NB4 (cell line): ENCODE data around the gene PLPP3.
"Not testable (repeated sequence)": the region's sequence is repeated elsewhere in the genome, so short reads cannot be mapped to it uniquely, and the experiment has no call there.

Source experiments
- DNase-seq: peaks from one replicate; pipeline ENCODE4 v3.0.0; 2010; ENCODE audit warnings: low read depth
- H3K4me3 ChIP-seq: one replicate; pipeline ENCODE4 v1.5.1; 2011; ENCODE audit warnings: mild to moderate bottlenecking, low read depth, low read length, moderate library complexity
- CTCF ChIP-seq: IDR thresholded peaks from one replicate; pipeline ENCODE4 v1.5.1; 2012; ENCODE audit warnings: low read depth, low read length
- MYC ChIP-seq: IDR thresholded peaks from 2 replicates; pipeline ENCODE4 v1.6.1; 2011; ENCODE audit warnings: low read depth, low read length
- POLR2A ChIP-seq: IDR thresholded peaks from 2 replicates; pipeline ENCODE4 v1.6.1; 2011; ENCODE audit warnings: mild to moderate bottlenecking; ENCODE audit not compliant: insufficient read length; ENCODE audit errors: extremely low read depth
- TF ChIP-seq, protein P1 (sequence below): IDR thresholded peaks from 2 replicates; pipeline ENCODE4 v1.6.1; 2011; ENCODE audit warnings: low read depth, low read length

Gene PLPP3

DNA sequence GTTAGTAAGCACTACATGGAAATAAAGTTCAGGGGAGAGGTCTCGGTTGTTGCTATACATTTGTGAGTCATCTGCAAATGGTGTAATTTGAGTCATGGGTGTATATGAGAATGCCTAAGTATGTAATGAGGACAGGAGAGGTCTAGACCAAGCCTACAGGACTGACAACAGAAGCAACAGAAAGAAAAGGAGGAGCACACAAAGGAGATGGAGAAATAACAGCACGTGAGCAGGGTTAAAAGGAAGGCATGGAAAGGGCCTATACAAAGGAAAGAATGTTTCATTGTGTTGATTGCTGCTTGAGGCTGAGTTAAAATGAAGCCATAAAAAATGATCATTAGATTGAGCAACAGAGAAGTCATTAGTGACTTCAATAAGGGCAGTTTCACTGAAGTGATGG, 37.8 kb upstream of the PLPP3 start:
- TF ChIP-seq MYC (no peak), POLR2A (no peak)
- TF ChIP-seq, protein P1, sequence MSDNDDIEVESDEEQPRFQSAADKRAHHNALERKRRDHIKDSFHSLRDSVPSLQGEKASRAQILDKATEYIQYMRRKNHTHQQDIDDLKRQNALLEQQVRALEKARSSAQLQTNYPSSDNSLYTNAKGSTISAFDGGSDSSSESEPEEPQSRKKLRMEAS: no peak
- no peak for DNase-seq
- no peak overlapping the region for H3K4me3 ChIP-seq

- H3K4me3 ChIP-seq, DNase-seq: not testable (repeated sequence)
Observed at GRCh38 chr1:56610770-56611169, 31.4 kb upstream of the PLPP3 start.

DNA sequence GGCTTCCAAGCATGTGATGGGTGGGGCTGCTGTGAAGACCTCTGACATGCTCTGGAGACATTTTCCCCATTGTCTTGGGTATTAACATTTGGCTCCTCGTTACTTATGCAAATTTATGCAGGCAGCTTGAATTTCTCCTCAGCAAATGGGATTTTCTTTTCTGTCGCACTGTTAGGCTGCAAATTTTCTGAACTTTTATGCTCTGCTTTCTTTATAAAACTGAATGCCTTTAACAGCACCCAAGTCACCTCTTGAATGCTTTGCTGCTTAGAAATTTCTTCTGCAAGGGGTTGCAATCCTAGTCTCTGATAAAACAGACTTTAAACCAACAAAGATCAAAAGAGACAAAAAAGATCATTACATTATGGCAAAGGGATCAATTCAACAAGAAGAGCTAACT, 30.7 kb upstream of the PLPP3 start:
- DNase-seq, H3K4me3 ChIP-seq: not testable (repeated sequence)

- H3K4me3 ChIP-seq, DNase-seq: not testable (repeated sequence)
Observed at GRCh38 chr1:56595397-56596191, 16.2 kb upstream of the PLPP3 start.

DNA sequence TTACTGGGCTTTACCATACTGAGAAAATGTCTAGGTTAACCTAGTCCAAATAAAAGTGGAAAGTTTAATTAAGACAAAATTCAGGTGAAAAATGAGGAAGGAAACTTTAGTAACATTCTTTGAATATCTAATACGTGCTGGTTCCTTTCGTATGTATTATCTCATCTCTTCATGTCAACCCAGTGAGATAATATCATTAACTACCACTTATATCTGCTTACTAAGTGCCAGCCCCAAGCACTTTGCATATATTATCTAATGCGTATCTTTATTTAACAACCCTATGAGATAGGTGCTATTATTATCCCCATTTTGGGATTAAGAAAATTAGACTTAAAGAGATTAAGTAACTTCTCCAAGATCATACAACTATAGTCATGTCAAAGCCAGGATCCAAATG, 12.5 kb upstream of the PLPP3 start:
- H3K4me3 ChIP-seq: no peak overlapping the region
- DNase-seq: no peak
- no peak for TF ChIP-seq CTCF

DNA sequence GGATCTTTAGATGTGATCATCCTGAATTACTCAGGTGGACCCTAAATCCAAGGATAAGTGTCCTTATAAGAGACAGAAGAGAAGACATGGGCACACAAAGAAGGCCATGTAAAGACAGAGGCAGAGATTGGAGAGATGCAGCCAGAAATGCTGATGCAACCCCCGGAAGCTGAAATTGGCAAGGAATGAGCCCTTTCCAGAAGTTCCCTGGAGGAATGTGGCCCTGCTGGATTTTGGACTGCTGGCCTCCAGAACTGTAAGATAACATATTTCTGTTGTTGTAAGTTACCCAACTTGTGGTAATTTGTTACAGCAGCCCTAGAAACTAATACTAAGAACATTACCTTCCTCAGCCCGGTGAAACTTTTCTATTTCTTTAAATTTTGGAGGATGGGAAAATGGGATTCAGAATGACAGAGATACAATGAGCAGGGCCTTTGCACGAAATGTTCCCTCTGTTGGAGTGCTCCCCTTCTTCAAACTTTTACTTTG, 11.2 kb upstream of the PLPP3 start:
- TF ChIP-seq CTCF (no peak), MYC (no peak), POLR2A (no peak)
- TF ChIP-seq, protein P1: no peak
- H3K4me3 ChIP-seq: no peak overlapping the region
- DNase-seq: no peak

DNA sequence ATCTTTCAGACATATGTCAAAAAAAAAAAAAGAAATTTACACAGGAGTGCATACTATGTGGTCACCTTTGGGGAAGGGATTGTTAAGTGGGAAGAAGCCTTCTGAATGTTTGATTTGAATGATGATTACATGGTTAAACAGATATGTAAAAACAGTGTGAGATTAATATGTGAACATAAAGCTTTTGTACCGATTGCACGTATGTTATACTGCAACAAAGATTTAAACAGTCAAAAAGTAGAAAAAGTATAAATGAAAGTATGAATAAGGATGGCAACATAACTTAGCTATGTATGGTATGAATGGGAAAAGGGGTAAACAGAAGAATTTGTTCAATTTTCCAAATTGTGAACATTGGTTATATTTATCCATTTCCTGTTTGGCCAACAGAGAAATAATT, 10.0 kb upstream of the PLPP3 start:
- no peak for DNase-seq
- H3K4me3 ChIP-seq: no peak overlapping the region
- TF ChIP-seq, protein P1: no peak
- TF ChIP-seq MYC (no peak), CTCF (no peak), POLR2A (no peak)

DNA sequence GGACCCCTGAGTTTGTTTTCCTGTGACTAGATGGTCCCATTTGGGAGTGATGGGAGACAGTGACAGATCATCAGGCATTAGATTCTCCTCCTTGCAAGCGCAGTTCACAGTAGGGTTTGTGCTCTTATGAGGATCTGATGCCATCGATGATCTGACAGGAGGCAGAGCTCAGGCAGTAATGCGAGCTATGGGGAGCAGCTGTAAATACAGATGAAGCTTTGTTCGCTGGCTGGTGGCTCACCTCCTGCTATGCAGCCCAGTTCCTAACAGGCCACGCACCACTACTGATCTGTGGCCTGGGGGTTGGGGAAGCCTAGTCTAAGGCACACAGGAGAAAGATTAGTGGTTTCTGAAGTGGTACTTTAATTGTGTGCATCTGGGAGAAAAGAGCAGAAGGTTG, 7.1 kb upstream of the PLPP3 start:
- no peak for TF ChIP-seq CTCF
- no peak overlapping the region for H3K4me3 ChIP-seq
- DNase-seq: no peak
